H9 (cell line): Measurements from ENCODE around the gene PLCB1. TPM values are rescaled to one million over a fixed set of nuclear protein-coding genes. Genes with fewer than 3 reads are reported as not detected.

Experiments
- DNase-seq: peaks from one replicate; pipeline ENCODE4 v3.0.0-alpha.2; 2017
- H2AFZ ChIP-seq: one replicate; pipeline ENCODE4 v1.6.1; 2013; ENCODE audit warnings: mild to moderate bottlenecking, low read length, control low read depth, moderate library complexity
- H2AK5ac ChIP-seq: 2 replicates; pipeline ENCODE4 v1.6.1; 2013; ENCODE audit warnings: low read length, control low read depth, mixed read lengths; ENCODE audit not compliant: insufficient read length
- H2BK120ac ChIP-seq: one replicate; pipeline ENCODE4 v1.6.1; 2013; ENCODE audit warnings: low read depth, mild to moderate bottlenecking, low read length, control low read depth, inconsistent platforms; ENCODE audit not compliant: poor library complexity, severe bottlenecking
- H2BK12ac ChIP-seq: 2 replicates; pipeline ENCODE4 v1.6.1; 2013; ENCODE audit warnings: low read length, control low read depth, mixed read lengths, low read depth; ENCODE audit not compliant: insufficient read length
- H2BK15ac ChIP-seq: 2 replicates; pipeline ENCODE4 v1.6.1; 2013; ENCODE audit warnings: low read depth, low read length, control low read depth
- H2BK20ac ChIP-seq: one replicate; pipeline ENCODE4 v1.6.1; 2013; ENCODE audit warnings: low read depth, mild to moderate bottlenecking, low read length, control low read depth, inconsistent platforms; ENCODE audit not compliant: poor library complexity, severe bottlenecking
- H2BK5ac ChIP-seq: 2 replicates; pipeline ENCODE4 v1.6.1; 2013; ENCODE audit warnings: low read length, control low read depth, mixed read lengths; ENCODE audit not compliant: insufficient read length
- H3K14ac ChIP-seq: 2 replicates; pipeline ENCODE4 v1.6.1; 2013; ENCODE audit warnings: low read length, control low read depth; ENCODE audit not compliant: insufficient read depth
- H3K18ac ChIP-seq: 2 replicates; pipeline ENCODE4 v1.6.1; 2013; ENCODE audit warnings: low read depth, mild to moderate bottlenecking, mixed read lengths, low read length, control low read depth; ENCODE audit not compliant: insufficient read length
- H3K23ac ChIP-seq: 2 replicates; pipeline ENCODE4 v1.6.1; 2013; ENCODE audit warnings: low read length, control low read depth, mixed read lengths, low read depth; ENCODE audit not compliant: insufficient read length
- H3K23me2 ChIP-seq: 2 replicates; pipeline ENCODE4 v1.6.1; 2013; ENCODE audit warnings: low read depth, mild to moderate bottlenecking, mixed read lengths, low read length, control low read depth; ENCODE audit not compliant: insufficient read length, poor library complexity, severe bottlenecking
- H3K27ac ChIP-seq: 2 replicates; pipeline ENCODE4 v1.5.1; 2013; ENCODE audit warnings: low read length, control low read depth, mixed read lengths, low read depth; ENCODE audit not compliant: insufficient read length
- H3K27me3 ChIP-seq: 2 replicates; pipeline ENCODE4 v1.6.1; 2013; ENCODE audit warnings: low read length, control low read depth, inconsistent platforms; ENCODE audit not compliant: insufficient read depth
- H3K4ac ChIP-seq: 2 replicates; pipeline ENCODE4 v1.6.1; 2013; ENCODE audit warnings: low read depth, mild to moderate bottlenecking, control low read depth, inconsistent platforms, low read length, moderate library complexity
- H3K4me1 ChIP-seq: 2 replicates; pipeline ENCODE4 v1.6.1; 2013; ENCODE audit warnings: low read length, control low read depth, inconsistent platforms; ENCODE audit not compliant: insufficient read depth
- H3K4me2 ChIP-seq: 2 replicates; pipeline ENCODE4 v1.6.1; 2013; ENCODE audit warnings: low read length, control low read depth, mixed read lengths; ENCODE audit not compliant: insufficient read length, insufficient read depth
- H3K56ac ChIP-seq: 2 replicates; pipeline ENCODE4 v1.6.1; 2013; ENCODE audit warnings: low read depth, mild to moderate bottlenecking, mixed read lengths, low read length, control low read depth; ENCODE audit not compliant: insufficient read length
- H3K79me1 ChIP-seq: 2 replicates; pipeline ENCODE4 v1.6.1; 2013; ENCODE audit warnings: low read depth, mild to moderate bottlenecking, moderate library complexity, low read length, control low read depth, inconsistent platforms; ENCODE audit not compliant: insufficient read depth, poor library complexity, severe bottlenecking
- H3K79me2 ChIP-seq: 2 replicates; pipeline ENCODE4 v1.6.1; 2013; ENCODE audit warnings: low read length, control low read depth, inconsistent platforms; ENCODE audit not compliant: insufficient read depth
- H3K9ac ChIP-seq: 2 replicates; pipeline ENCODE4 v1.6.1; 2013; ENCODE audit warnings: low read length, control low read depth, mixed read lengths; ENCODE audit not compliant: insufficient read length; ENCODE audit errors: extremely low read depth
- H3K9me3 ChIP-seq: one replicate; pipeline ENCODE4 v1.6.1; 2013; ENCODE audit warnings: low read depth, low read length, inconsistent platforms; ENCODE audit not compliant: control insufficient read depth
- H3T11ph ChIP-seq: one replicate; pipeline ENCODE4 v1.6.1; 2013; ENCODE audit warnings: mild to moderate bottlenecking, low read length, control low read depth, inconsistent platforms
- H4K20me1 ChIP-seq: one replicate; pipeline ENCODE4 v1.6.1; 2013; ENCODE audit not compliant: control insufficient read depth, insufficient read length, insufficient read depth
- H4K5ac ChIP-seq: 2 replicates; pipeline ENCODE4 v1.6.1; 2013; ENCODE audit warnings: low read depth, mild to moderate bottlenecking, mixed read lengths, low read length, control low read depth; ENCODE audit not compliant: insufficient read length
- H4K8ac ChIP-seq: replicated peaks from 2 replicates; pipeline ENCODE4 v1.6.1; 2013; ENCODE audit warnings: low read length, control low read depth, mixed read lengths, low read depth; ENCODE audit not compliant: insufficient read length
- H4K91ac ChIP-seq: 2 replicates; pipeline ENCODE4 v1.6.1; 2013; ENCODE audit warnings: low read depth, mild to moderate bottlenecking, moderate library complexity, mixed read lengths, low read length, control low read depth; ENCODE audit not compliant: insufficient read length
- H3K27ac Mint-ChIP-seq, 3 experiments: 2 replicates in 2 of 3; 3 replicates in 1 of 3; pipeline ENCODE4 v1.8.0; 2020 to 2021; ENCODE audit warnings: mixed read lengths in 3 of 3, mild to moderate bottlenecking in 1 of 3, moderate library complexity in 1 of 3
- H3K27me3 Mint-ChIP-seq: 2 replicates; pipeline ENCODE4 v1.8.0; 2021; ENCODE audit warnings: low read depth, mild to moderate bottlenecking, moderate library complexity, mixed read lengths
- H3K36me3 Mint-ChIP-seq, 3 experiments: 2 replicates in 2 of 3; 3 replicates in 1 of 3; pipeline ENCODE4 v1.8.0; 2020 to 2021; ENCODE audit warnings: low read depth in 3 of 3, mixed read lengths in 3 of 3; ENCODE audit not compliant: insufficient read depth in 1 of 3
- H3K4me1 Mint-ChIP-seq, 2 experiments: 2 replicates each; pipeline ENCODE4 v1.8.0; 2020; ENCODE audit warnings: mixed read lengths in 2 of 2
- H3K4me3 Mint-ChIP-seq, 2 experiments: 2 replicates in 1 of 2; 3 replicates in 1 of 2; pipeline ENCODE4 v1.8.0; 2020 to 2021; ENCODE audit warnings: mild to moderate bottlenecking in 2 of 2, mixed read lengths in 2 of 2, moderate library complexity in 1 of 2
- H3K9me3 Mint-ChIP-seq, 2 experiments: 2 replicates in 1 of 2; 3 replicates in 1 of 2; pipeline ENCODE4 v1.8.0; 2020; ENCODE audit warnings: mild to moderate bottlenecking in 2 of 2, mixed read lengths in 2 of 2, moderate library complexity in 1 of 2
- WGBS: extraction: QIAGEN DNeasy Blood & Tissue Kit; methylation state at CpG from one replicate; pipeline ENCODE4 v1.1.7; 2013; ENCODE audit warnings: missing lambda C conversion rate, low lambda C conversion rate, mixed read lengths; ENCODE audit not compliant: insufficient read length; ENCODE audit errors: extremely low coverage; 5-methylcytosine and 5-hydroxymethylcytosine counted together
- total RNA-seq: library from RNA; stranded (reverse); gene quantifications from 2 replicates; pipeline ENCODE4 v1.2.1, GENCODE V29; 2021
- TF ChIP-seq, protein P1 (sequence below): fragments of 200-600 bp; sonication (generic); conservative IDR thresholded peaks from 3 replicates; pipeline ENCODE4 v1.8.0; 2021; ENCODE audit warnings: antibody characterized with exemption, mild to moderate bottlenecking

Gene PLCB1
- total RNA-seq, 1 experiment from 2014 or later: 11.5 TPM

DNA sequence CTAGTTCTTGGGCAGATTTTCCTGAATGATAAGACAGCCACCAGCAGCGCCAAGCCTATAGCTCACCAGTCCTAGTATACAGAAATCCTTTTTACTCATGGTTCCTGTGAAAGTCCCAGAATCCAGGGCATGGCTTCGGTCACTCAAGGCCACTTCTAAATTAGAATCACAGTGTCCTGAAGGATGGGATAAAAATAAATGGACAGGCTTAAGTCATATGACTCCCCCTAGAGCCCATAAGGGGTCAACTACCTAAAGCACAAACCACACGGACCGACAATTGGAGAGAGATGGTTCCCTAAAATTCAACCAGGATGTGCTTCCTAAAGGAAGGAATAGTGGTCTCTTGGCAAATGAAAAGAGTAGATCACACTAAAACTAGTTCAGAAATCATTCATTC lies 532.7 kb downstream of the PLCB1 start:
- no CpG with 5 or more reads among the region's 4 CpGs for WGBS
- Mint-ChIP-seq H3K4me3 (no peak overlapping the region), H3K4me1 (no peaks in the 10 kb centered on the region), H3K9me3 (no peaks in the 10 kb centered on the region), H3K36me3 (no peaks in the 10 kb centered on the region), H3K27ac (no peak overlapping the region), H3K27me3 (no peaks in the 10 kb centered on the region)
- Histone ChIP-seq H3K56ac (no peak overlapping the region), H3K27ac (no peak overlapping the region), H3T11ph (no peak overlapping the region), H3K9me3 (no peaks in the 10 kb centered on the region), H2BK15ac (no peak overlapping the region), H4K8ac (no peak overlapping the region), H2BK20ac (no peak overlapping the region), H4K91ac (no peak overlapping the region), H3K9ac (no peak overlapping the region), H3K18ac (no peak overlapping the region), H4K5ac (no peak overlapping the region), H3K4me1 (no peaks in the 10 kb centered on the region), H2AK5ac (no peak overlapping the region), H2BK120ac (no peak overlapping the region), H3K79me2 (no peaks in the 10 kb centered on the region), H3K4me2 (no peak overlapping the region), H3K23ac (no peak overlapping the region), H3K4ac (no peak overlapping the region), H2BK12ac (no peak overlapping the region), H2AFZ (no peak overlapping the region), H4K20me1 (peaks cover 3% of the 10 kb centered on the region), H3K23me2 (no peaks in the 10 kb centered on the region), H3K27me3 (no peaks in the 10 kb centered on the region), H2BK5ac (no peak overlapping the region), H3K79me1 (no peaks in the 10 kb centered on the region), H3K14ac (no peak overlapping the region)
- DNase-seq: no peak
- TF ChIP-seq, protein P1, sequence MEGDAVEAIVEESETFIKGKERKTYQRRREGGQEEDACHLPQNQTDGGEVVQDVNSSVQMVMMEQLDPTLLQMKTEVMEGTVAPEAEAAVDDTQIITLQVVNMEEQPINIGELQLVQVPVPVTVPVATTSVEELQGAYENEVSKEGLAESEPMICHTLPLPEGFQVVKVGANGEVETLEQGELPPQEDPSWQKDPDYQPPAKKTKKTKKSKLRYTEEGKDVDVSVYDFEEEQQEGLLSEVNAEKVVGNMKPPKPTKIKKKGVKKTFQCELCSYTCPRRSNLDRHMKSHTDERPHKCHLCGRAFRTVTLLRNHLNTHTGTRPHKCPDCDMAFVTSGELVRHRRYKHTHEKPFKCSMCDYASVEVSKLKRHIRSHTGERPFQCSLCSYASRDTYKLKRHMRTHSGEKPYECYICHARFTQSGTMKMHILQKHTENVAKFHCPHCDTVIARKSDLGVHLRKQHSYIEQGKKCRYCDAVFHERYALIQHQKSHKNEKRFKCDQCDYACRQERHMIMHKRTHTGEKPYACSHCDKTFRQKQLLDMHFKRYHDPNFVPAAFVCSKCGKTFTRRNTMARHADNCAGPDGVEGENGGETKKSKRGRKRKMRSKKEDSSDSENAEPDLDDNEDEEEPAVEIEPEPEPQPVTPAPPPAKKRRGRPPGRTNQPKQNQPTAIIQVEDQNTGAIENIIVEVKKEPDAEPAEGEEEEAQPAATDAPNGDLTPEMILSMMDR: peak; percentile 57
